Measurements from ENCODE around the gene RFLNA.

- no peak for TF ChIP-seq CTCF (optimal IDR thresholded peaks at IDR 0.05 in 1 of 3, IDR thresholded peaks at IDR 0.05 in 1 of 3, conservative IDR thresholded peaks at IDR 0.05 in 1 of 3; ENCODE audit: extremely low read depth in 1 of 3, insufficient read depth in 2 of 3, low read length in 3 of 3)
- TF ChIP-seq EZH2 (IDR thresholded peaks at IDR 0.05; ENCODE audit: low read length) = no peak
These were observed 44.1 kb downstream of the RFLNA start for GRCh38 chr12:124338876-124339603.
